HFFc6 (cell line): Measurements from ENCODE around the gene FRMD4A. TPM values are rescaled to one million over a fixed set of nuclear protein-coding genes. Genes with fewer than 3 reads are reported as not detected.

Source experiments
- DNase-seq: peaks from one replicate; pipeline ENCODE4 v3.0.0-alpha.2; 2018
- H3K27ac Mint-ChIP-seq: 2 replicates; pipeline ENCODE4 v1.8.0; 2020; ENCODE audit warnings: mild to moderate bottlenecking, mixed read lengths
- H3K27me3 Mint-ChIP-seq: 2 replicates; pipeline ENCODE4 v1.8.0; 2021; ENCODE audit warnings: mild to moderate bottlenecking, moderate library complexity, mixed read lengths; ENCODE audit not compliant: insufficient read depth
- H3K36me3 Mint-ChIP-seq: 2 replicates; pipeline ENCODE4 v1.8.0; 2021; ENCODE audit warnings: low read depth, mixed read lengths
- H3K4me1 Mint-ChIP-seq: 2 replicates; pipeline ENCODE4 v1.8.0; 2020; ENCODE audit warnings: low read depth, mixed read lengths
- H3K4me3 Mint-ChIP-seq: 2 replicates; pipeline ENCODE4 v1.8.0; 2020; ENCODE audit warnings: mild to moderate bottlenecking, moderate library complexity, mixed read lengths
- H3K9me3 Mint-ChIP-seq: 2 replicates; pipeline ENCODE4 v1.8.0; 2020; ENCODE audit warnings: mild to moderate bottlenecking, mixed read lengths
- CTCF ChIP-seq: fragments of 200-600 bp; sonication (generic); IDR thresholded peaks from 2 replicates; pipeline ENCODE4 v1.5.0; 2021; ENCODE audit warnings: antibody characterized with exemption, mild to moderate bottlenecking
- total RNA-seq, 6 experiments: library from RNA; stranded (reverse); fragmentation: NEBNext Ultra II Directional; extraction: Animal tissue kit (Norgen Biotek cat#: 25700); gene quantifications; 2 replicates in 1 of 6; 3 replicates in 5 of 6; pipeline ENCODE4 v1.2.3, GENCODE V29; 2021

Gene FRMD4A
- total RNA-seq, 6 experiments from 2014 or later = 76.7 to 117 (median 92.3) TPM

GRCh38 chr10:13839030-13839429 is 491.7 kb downstream of the FRMD4A start:
- H3K27ac Mint-ChIP-seq = peak overlapping the region; percentile 93
- peaks cover 51% of the 10 kb centered on the region for H3K36me3 Mint-ChIP-seq
- peaks cover 85% of the 10 kb centered on the region for H3K4me1 Mint-ChIP-seq
- H3K9me3 Mint-ChIP-seq = no peaks in the 10 kb centered on the region; the same call in 1 of the 2 replicates
- no peak for TF ChIP-seq CTCF
- H3K27me3 Mint-ChIP-seq = no peaks in the 10 kb centered on the region; the same call in 1 of the 2 replicates
- H3K4me3 Mint-ChIP-seq = no peak overlapping the region; the same call in 1 of the 2 replicates
- DNase-seq = no peak

DNA sequence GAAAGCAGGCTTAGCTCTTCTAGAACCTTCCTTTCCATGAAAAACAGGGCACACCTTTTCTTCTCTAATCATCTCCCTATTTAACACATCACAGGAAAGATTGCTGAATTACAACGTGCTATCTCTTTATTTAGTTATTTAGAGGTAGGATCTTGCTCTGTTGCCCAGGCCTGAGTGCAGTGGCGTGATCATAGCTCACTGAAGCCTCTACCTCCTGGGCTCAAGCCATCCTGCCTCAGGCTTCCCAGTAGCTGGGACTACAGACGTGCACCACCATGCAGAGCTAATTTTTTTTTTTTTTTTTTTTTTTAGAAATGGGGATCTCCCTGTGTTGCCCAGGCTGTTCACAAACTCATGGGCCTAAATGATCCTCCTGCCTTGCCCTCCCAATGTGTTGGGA is 492.8 kb downstream of the FRMD4A start:
- no peak overlapping the region for H3K4me3 Mint-ChIP-seq
- no peaks in the 10 kb centered on the region; the same call in 1 of the 2 replicates for H3K9me3 Mint-ChIP-seq
- H3K27ac Mint-ChIP-seq = peak overlapping the region; percentile 80
- DNase-seq = no peak
- H3K4me1 Mint-ChIP-seq = peaks cover 79% of the 10 kb centered on the region
- H3K36me3 Mint-ChIP-seq = peaks cover 45% of the 10 kb centered on the region
- no peaks in the 10 kb centered on the region; the same call in 1 of the 2 replicates for H3K27me3 Mint-ChIP-seq
- no peak for TF ChIP-seq CTCF

DNA sequence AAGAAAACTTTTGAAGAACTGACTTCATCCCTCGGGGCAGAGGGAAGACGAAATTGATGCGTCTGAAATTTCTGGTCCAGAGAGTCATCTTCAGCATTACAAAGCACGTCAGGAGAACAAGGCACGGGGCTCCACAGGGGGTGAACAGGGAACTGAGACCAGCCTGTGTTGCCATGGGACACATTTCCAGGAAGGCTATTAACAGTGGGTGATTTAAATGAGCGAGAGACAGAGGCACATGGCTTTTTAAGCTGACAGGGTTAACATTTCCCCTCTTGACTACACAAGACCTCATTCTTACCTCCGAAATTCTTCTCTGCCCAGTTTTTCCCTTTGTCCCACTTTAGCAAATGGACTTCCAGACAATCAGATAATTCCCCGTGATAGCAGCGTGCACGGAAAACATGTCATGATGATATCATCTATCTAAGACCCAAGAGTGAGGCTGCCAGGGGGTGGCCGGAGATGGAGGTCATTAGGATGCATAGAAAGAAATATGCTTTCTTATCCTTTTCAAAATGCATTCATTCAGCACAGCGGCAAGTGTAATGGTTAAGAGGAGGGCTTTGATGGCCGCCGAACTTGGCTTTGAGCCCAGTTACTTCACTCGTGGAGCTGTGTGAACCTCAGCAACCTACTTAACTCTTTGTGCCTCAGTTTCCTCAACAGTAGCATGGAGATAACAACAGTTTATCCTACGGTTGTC is 496.0 kb downstream of the FRMD4A start:
- H3K4me3 Mint-ChIP-seq = peak overlapping the region; percentile 43; the same call in 1 of the 2 replicates
- peak overlapping the region; percentile 70 for H3K27ac Mint-ChIP-seq
- no peak for TF ChIP-seq CTCF
- peak; percentile 14 for DNase-seq
- H3K9me3 Mint-ChIP-seq = no peaks in the 10 kb centered on the region
- H3K27me3 Mint-ChIP-seq = no peaks in the 10 kb centered on the region; the same call in 1 of the 2 replicates
- peaks cover 69% of the 10 kb centered on the region for H3K4me1 Mint-ChIP-seq
- H3K36me3 Mint-ChIP-seq = peaks cover 44% of the 10 kb centered on the region

DNA sequence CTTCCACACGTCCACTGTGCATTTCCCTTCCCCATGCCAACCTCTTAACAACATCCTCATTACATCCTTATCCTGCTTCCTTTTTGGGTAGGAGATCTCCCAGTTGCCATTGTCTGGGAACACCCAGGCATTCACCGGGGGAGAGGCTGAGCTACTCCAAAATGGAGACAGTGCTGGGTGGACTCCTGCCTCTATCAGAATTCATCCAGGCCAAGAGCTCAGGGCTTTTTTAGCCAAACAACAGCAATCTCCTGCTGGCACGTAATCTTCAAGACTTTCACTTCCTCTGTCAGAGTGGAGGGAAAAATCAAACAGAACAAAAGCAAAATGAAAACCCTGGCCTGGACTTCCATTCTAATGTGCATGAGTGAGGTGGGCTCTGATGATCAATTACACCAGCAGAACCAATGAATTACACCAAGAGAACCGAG is 499.0 kb downstream of the FRMD4A start:
- H3K9me3 Mint-ChIP-seq = no peaks in the 10 kb centered on the region
- peaks cover 33% of the 10 kb centered on the region for H3K36me3 Mint-ChIP-seq
- TF ChIP-seq CTCF = no peak
- H3K27ac Mint-ChIP-seq = peak overlapping the region; percentile 62
- no peak for DNase-seq
- no peak overlapping the region; the same call in 1 of the 2 replicates for H3K4me3 Mint-ChIP-seq
- H3K27me3 Mint-ChIP-seq = peaks cover 1% of the 10 kb centered on the region
- peaks cover 48% of the 10 kb centered on the region for H3K4me1 Mint-ChIP-seq

DNA sequence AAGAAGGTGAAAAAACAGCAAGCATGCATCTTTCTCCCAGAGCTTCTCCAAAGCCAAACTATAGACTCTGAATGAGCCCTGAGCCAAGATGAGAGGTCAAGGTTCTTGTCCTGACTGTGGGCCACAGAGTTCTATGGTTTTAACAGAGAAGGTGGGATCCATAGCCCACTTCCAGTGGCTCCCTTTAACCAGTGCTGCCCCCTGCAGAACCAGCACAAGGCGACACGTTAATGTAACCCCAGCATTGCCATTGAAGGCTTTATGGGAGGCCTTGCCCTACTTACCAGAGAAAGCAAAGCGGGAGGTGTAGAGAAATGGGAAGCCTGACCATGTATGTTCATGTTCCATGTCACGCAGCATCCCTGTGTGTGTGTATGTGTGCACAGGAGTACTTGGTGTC is 500.3 kb downstream of the FRMD4A start:
- DNase-seq = no peak
- Mint-ChIP-seq H3K4me1 (peaks cover 38% of the 10 kb centered on the region), H3K9me3 (no peaks in the 10 kb centered on the region), H3K4me3 (no peak overlapping the region), H3K27ac (no peak overlapping the region), H3K27me3 (peaks cover 1% of the 10 kb centered on the region), H3K36me3 (peaks cover 33% of the 10 kb centered on the region)
- TF ChIP-seq CTCF = peak; percentile 15; the same call in 1 of the 2 replicates
